Neuronal stem cell (in vitro differentiated cells): ENCODE measurements around the gene SYNPO2.
"Not testable (repeated sequence)": the region's sequence is repeated elsewhere in the genome, so short reads cannot be mapped to it uniquely, and the experiment has no call there.

ENCODE experiments used
- DNase-seq: peaks from one replicate; pipeline ENCODE4 v3.0.0-alpha.2; 2013; ENCODE audit warnings: low spot score
- H2AFZ ChIP-seq: one replicate; pipeline ENCODE4 v1.6.1; 2013; ENCODE audit warnings: mild to moderate bottlenecking, low read length, inconsistent platforms
- H2AK5ac ChIP-seq: 2 replicates; pipeline ENCODE4 v1.6.1; 2013; ENCODE audit warnings: low read depth, mild to moderate bottlenecking, inconsistent platforms, low read length, moderate library complexity, mixed read lengths
- H2BK120ac ChIP-seq: 2 replicates; pipeline ENCODE4 v1.6.1; 2013; ENCODE audit warnings: low read depth, mild to moderate bottlenecking, inconsistent platforms, low read length, moderate library complexity, mixed read lengths
- H2BK12ac ChIP-seq: one replicate; pipeline ENCODE4 v1.6.1; 2013; ENCODE audit warnings: low read length, inconsistent platforms
- H2BK15ac ChIP-seq: 2 replicates; pipeline ENCODE4 v1.6.1; 2013; ENCODE audit warnings: mild to moderate bottlenecking, low read length, inconsistent platforms, mixed read lengths
- H2BK5ac ChIP-seq: one replicate; pipeline ENCODE4 v1.6.1; 2013; ENCODE audit warnings: inconsistent platforms, mild to moderate bottlenecking, low read length, moderate library complexity
- H3K14ac ChIP-seq: one replicate; pipeline ENCODE4 v1.6.1; 2013; ENCODE audit warnings: low read length, inconsistent platforms
- H3K18ac ChIP-seq: 2 replicates; pipeline ENCODE4 v1.6.1; 2013; ENCODE audit warnings: low read length, inconsistent platforms
- H3K23ac ChIP-seq: 2 replicates; pipeline ENCODE4 v1.6.1; 2013; ENCODE audit warnings: low read depth, mild to moderate bottlenecking, mixed read lengths, low read length, inconsistent platforms; ENCODE audit not compliant: poor library complexity
- H3K27ac ChIP-seq: replicated peaks from 3 replicates; pipeline ENCODE4 v1.5.1; 2013; ENCODE audit warnings: low read length, inconsistent platforms
- H3K27me3 ChIP-seq, 3 experiments: 2 replicates each; pipeline ENCODE4 v1.6.1; 2013; ENCODE audit warnings: low read length in 3 of 3, mild to moderate bottlenecking in 2 of 3, inconsistent platforms in 1 of 3, low read depth in 1 of 3, mixed read lengths in 1 of 3, moderate library complexity in 1 of 3; ENCODE audit not compliant: control insufficient read depth in 3 of 3, insufficient read depth in 3 of 3
- H3K36me3 ChIP-seq, 2 donors: replicated peaks in 1 of 2; 2 replicates each; pipeline ENCODE4 v1.6.1; 2013; ENCODE audit warnings: low read length in 2 of 2; ENCODE audit not compliant: control insufficient read depth in 2 of 2, insufficient read depth in 2 of 2
- H3K4ac ChIP-seq: 2 replicates; pipeline ENCODE4 v1.6.1; 2013; ENCODE audit warnings: inconsistent platforms, mild to moderate bottlenecking, low read length, moderate library complexity
- H3K4me1 ChIP-seq, 2 donors: 1 replicate in 1 of 2; 2 replicates in 1 of 2; pipeline ENCODE4 v1.6.1; 2013; ENCODE audit warnings: low read length in 2 of 2, low read depth in 1 of 2; ENCODE audit not compliant: control insufficient read depth in 2 of 2, insufficient read depth in 1 of 2
- H3K4me2 ChIP-seq: one replicate; pipeline ENCODE4 v1.6.1; 2013; ENCODE audit warnings: mild to moderate bottlenecking, low read length, inconsistent platforms; ENCODE audit not compliant: insufficient read depth, poor library complexity, severe bottlenecking
- H3K4me3 ChIP-seq, 2 donors: 2 replicates each; pipeline ENCODE4 v1.5.1; 2013; ENCODE audit warnings: low read length in 2 of 2, mild to moderate bottlenecking in 2 of 2, inconsistent platforms in 1 of 2, moderate library complexity in 1 of 2
- H3K79me1 ChIP-seq: one replicate; pipeline ENCODE4 v1.6.1; 2013; ENCODE audit warnings: low read depth, mild to moderate bottlenecking, inconsistent platforms, low read length, moderate library complexity
- H3K9ac ChIP-seq: one replicate; pipeline ENCODE4 v1.6.1; 2013; ENCODE audit warnings: mild to moderate bottlenecking, low read depth, low read length, inconsistent platforms; ENCODE audit not compliant: poor library complexity
- H3K9me3 ChIP-seq, 2 donors: replicated peaks in 1 of 2; 2 replicates each; pipeline versions ENCODE3 to v1.6.1; 2013; ENCODE audit warnings: low read length in 2 of 2, mild to moderate bottlenecking in 2 of 2, inconsistent platforms in 1 of 2, low read depth in 1 of 2, mixed read lengths in 1 of 2, moderate library complexity in 1 of 2; ENCODE audit not compliant: control insufficient read depth in 2 of 2, insufficient read depth in 1 of 2
- H4K8ac ChIP-seq: one replicate; pipeline ENCODE4 v1.6.1; 2013; ENCODE audit warnings: low read depth, mild to moderate bottlenecking, inconsistent platforms, low read length, moderate library complexity
- H4K91ac ChIP-seq: one replicate; pipeline ENCODE4 v1.6.1; 2013; ENCODE audit warnings: low read length, low read depth, mild to moderate bottlenecking, inconsistent platforms; ENCODE audit not compliant: poor library complexity
- WGBS, 2 donors: extraction: QIAGEN DNeasy Blood & Tissue Kit; methylation state at CpG; one replicate each; pipeline ENCODE4 v1.1.7; 2013; ENCODE audit warnings: missing lambda C conversion rate in 2 of 2, mixed read lengths in 1 of 2; ENCODE audit not compliant: insufficient read length in 2 of 2, insufficient replicate concordance in 1 of 2; ENCODE audit errors: extremely low coverage in 2 of 2; 5-methylcytosine and 5-hydroxymethylcytosine counted together

Gene SYNPO2

DNA sequence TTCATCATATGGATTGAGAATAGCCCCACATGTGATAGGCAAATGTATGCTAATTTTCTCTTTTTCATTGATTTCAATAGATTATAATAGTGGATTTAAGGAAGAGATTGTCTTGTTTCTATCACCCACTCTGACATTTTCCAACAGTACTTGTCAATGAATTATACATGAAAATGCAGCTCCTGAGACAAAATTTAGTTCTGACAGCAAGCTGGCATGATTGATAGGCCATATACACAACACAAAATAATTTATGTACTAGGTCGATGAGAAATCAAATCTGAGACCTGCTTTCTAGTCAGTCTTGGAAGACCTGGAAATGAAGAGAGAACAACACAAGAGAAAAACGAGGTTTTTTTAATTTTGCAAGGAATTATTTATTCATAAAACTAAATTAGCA, 129.0 kb downstream of the SYNPO2 start:
- H3K79me1 ChIP-seq = no peaks in the 10 kb centered on the region
- no peak overlapping the region for H3K18ac ChIP-seq
- H3K9me3 ChIP-seq = no peaks in the 10 kb centered on the region
- no peak overlapping the region for H3K4ac ChIP-seq
- H3K14ac ChIP-seq = no peak overlapping the region
- no peak overlapping the region for H2BK5ac ChIP-seq
- H3K9ac ChIP-seq = no peak overlapping the region
- H3K23ac ChIP-seq = no peak overlapping the region
- no peaks in the 10 kb centered on the region for H3K36me3 ChIP-seq
- H4K8ac ChIP-seq = no peak overlapping the region
- H3K4me1 ChIP-seq = no peaks in the 10 kb centered on the region
- H3K4me2 ChIP-seq = no peak overlapping the region
- no peak overlapping the region for H3K4me3 ChIP-seq
- peaks cover 0 to 3% (median 0%) of the 10 kb centered on the region in 3 experiments for H3K27me3 ChIP-seq
- no peak overlapping the region for H3K27ac ChIP-seq
- H4K91ac ChIP-seq = no peak overlapping the region
- H2AK5ac ChIP-seq = no peak overlapping the region
- H2BK120ac ChIP-seq = no peak overlapping the region
- no peak for DNase-seq
- no peak overlapping the region for H2AFZ ChIP-seq
- WGBS, 2 donors = no CpG with 5 or more reads among the region's 2 CpGs
- no peak overlapping the region for H2BK15ac ChIP-seq
- no peak overlapping the region for H2BK12ac ChIP-seq

DNA sequence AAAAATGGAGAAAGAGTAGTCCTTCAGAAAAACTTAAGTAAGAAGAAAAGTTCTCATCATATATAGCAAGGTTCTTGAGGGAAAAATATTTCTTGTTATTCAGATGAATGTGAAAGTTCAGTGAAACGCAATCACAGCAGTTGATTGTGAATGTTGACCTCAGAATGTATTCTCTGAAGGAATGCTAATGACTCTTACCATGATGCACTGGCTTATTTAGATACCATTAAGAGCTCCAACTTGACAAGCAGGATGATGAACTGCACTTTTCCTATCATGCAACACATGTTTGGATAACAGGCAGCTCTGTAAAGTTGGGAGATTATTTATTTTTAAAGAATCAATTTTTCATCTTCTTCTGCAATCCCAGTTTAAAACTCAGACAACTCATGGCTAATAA, 131.5 kb downstream of the SYNPO2 start:
- Histone ChIP-seq H3K4me2 (no peak overlapping the region), H3K4ac (no peak overlapping the region), H2BK120ac (no peak overlapping the region), H3K79me1 (no peaks in the 10 kb centered on the region), H3K23ac (no peak overlapping the region), H2BK15ac (no peak overlapping the region), H3K4me1 (no peaks in the 10 kb centered on the region), H2BK12ac (no peak overlapping the region), H2AK5ac (no peak overlapping the region), H3K14ac (no peak overlapping the region), H4K91ac (no peak overlapping the region), H4K8ac (no peak overlapping the region), H2AFZ (no peak overlapping the region), H3K4me3 (no peak overlapping the region), H3K36me3 (no peaks in the 10 kb centered on the region), H3K18ac (no peak overlapping the region), H3K27me3 (peaks cover 0 to 3% (median 0%) of the 10 kb centered on the region in 3 experiments), H3K9ac (no peak overlapping the region), H2BK5ac (no peak overlapping the region), H3K27ac (no peak overlapping the region), H3K9me3 (no peaks in the 10 kb centered on the region)
- DNase-seq = no peak
- no CpG with 5 or more reads among the region's 1 CpG for WGBS, 2 donors

DNA sequence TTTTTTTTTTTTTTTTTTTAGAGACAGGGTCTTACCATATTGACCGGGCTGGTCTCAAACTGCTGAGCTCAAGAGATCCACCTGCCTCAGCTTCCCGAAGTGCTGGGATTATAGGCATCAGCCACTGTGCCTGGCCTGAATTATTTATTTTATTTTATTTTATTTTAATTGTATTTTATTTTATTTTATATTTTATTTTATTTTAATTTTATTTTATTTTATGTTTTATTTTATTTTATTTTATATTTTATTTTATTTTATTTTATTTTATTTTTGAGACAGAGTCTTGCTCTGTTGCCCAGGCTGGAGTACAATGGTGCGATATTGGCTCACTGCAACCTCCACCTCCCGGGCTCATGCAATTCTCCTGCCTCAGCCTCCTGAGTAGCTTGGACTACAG, 133.9 kb downstream of the SYNPO2 start:
- H2BK120ac ChIP-seq, H2BK12ac ChIP-seq, H3K4ac ChIP-seq, H2BK15ac ChIP-seq, H3K4me2 ChIP-seq, H2AFZ ChIP-seq, H3K4me3 ChIP-seq, H2AK5ac ChIP-seq, H3K18ac ChIP-seq, H2BK5ac ChIP-seq, H3K9ac ChIP-seq, H3K9me3 ChIP-seq, H3K4me1 ChIP-seq, H3K14ac ChIP-seq, H3K79me1 ChIP-seq, H3K27ac ChIP-seq, H3K27me3 ChIP-seq, H4K91ac ChIP-seq, DNase-seq, H3K23ac ChIP-seq, H4K8ac ChIP-seq, H3K36me3 ChIP-seq: not testable (repeated sequence)
- WGBS, 2 donors = no CpG with 5 or more reads among the region's 4 CpGs

GRCh38 chr4:119024102-119024501, 135.4 kb downstream of the SYNPO2 start:
- no peaks in the 10 kb centered on the region for H3K79me1 ChIP-seq
- no peak overlapping the region for H2BK120ac ChIP-seq
- H3K18ac ChIP-seq = no peak overlapping the region
- no peak overlapping the region for H2AK5ac ChIP-seq
- no peak overlapping the region for H4K91ac ChIP-seq
- no peak overlapping the region for H3K23ac ChIP-seq
- no peak overlapping the region for H2AFZ ChIP-seq
- no peaks in the 10 kb centered on the region for H3K27me3 ChIP-seq
- no peak overlapping the region for H3K27ac ChIP-seq
- H3K4me2 ChIP-seq = no peak overlapping the region
- H3K4me1 ChIP-seq = no peaks in the 10 kb centered on the region
- no peaks in the 10 kb centered on the region for H3K9me3 ChIP-seq
- WGBS, 2 donors = no CpG with 5 or more reads among the region's 4 CpGs
- H4K8ac ChIP-seq = no peak overlapping the region
- no peaks in the 10 kb centered on the region for H3K36me3 ChIP-seq
- H3K9ac ChIP-seq = no peak overlapping the region
- DNase-seq = no peak
- H2BK15ac ChIP-seq = no peak overlapping the region
- H2BK12ac ChIP-seq = no peak overlapping the region
- no peak overlapping the region for H3K4me3 ChIP-seq
- H3K14ac ChIP-seq = no peak overlapping the region
- no peak overlapping the region for H2BK5ac ChIP-seq
- H3K4ac ChIP-seq = no peak overlapping the region
